Measurements from ENCODE around the gene LAMP1. TPM values are rescaled to one million over a fixed set of nuclear protein-coding genes. Genes with fewer than 3 reads are reported as not detected.

Gene LAMP1
- total RNA-seq, 6 experiments from 2014 or later = 154 to 233 (median 197) TPM

- ATAC-seq = no peak
- Histone ChIP-seq H3K4me1 (no peaks in the 10 kb centered on the region), H3K4me3 (no peak overlapping the region), H3K27me3 (no peaks in the 10 kb centered on the region), H3K27ac (no peak overlapping the region), H3K9me3 (no peaks in the 10 kb centered on the region), H3K36me3 (no peaks in the 10 kb centered on the region)
- 57% methylated on average over 2 of the region's 6 CpGs for WGBS (ENCODE audit: insufficient coverage, low coverage, low lambda C conversion rate, missing lambda C conversion rate)
- TF ChIP-seq POLR2A (IDR thresholded peaks at IDR 0.05) (no peak), CTCF (IDR thresholded peaks at IDR 0.05) (no peak)
- no peak for DNase-seq
- intact Hi-C loops (cut with DNase I) = loop anchor here in 1 of 2 donors (10.0 kb wide), 1 partner anchor 121 kb away; no protein-coding TSS in a partner anchor
Observed at GRCh38 chr13:113273321-113273720, 23.7 kb upstream of the LAMP1 start.

- TF ChIP-seq CTCF (IDR thresholded peaks at IDR 0.05) (no peak), POLR2A (IDR thresholded peaks at IDR 0.05) (no peak)
- no peak overlapping the region for H3K27ac ChIP-seq
Observed at GRCh38 chr13:113273851-113274590, 23.0 kb upstream of the LAMP1 start.

GRCh38 chr13:113274721-113275120 is 22.3 kb upstream of the LAMP1 start:
- Histone ChIP-seq H3K27ac (no peak overlapping the region), H3K4me3 (no peak overlapping the region), H3K36me3 (no peaks in the 10 kb centered on the region), H3K27me3 (no peaks in the 10 kb centered on the region), H3K4me1 (no peaks in the 10 kb centered on the region), H3K9me3 (no peaks in the 10 kb centered on the region)
- no peak for TF ChIP-seq CTCF (IDR thresholded peaks at IDR 0.05)
- no peak for TF ChIP-seq POLR2A (IDR thresholded peaks at IDR 0.05)
- DNase-seq (no peak), ATAC-seq (no peak)
- WGBS (ENCODE audit: insufficient coverage, low coverage, low lambda C conversion rate, missing lambda C conversion rate) = 62% methylated on average over 3 of the region's 3 CpGs
- intact Hi-C loops (cut with DNase I) = loop anchor here in 1 of 2 donors (10.0 kb wide), 1 partner anchor 120 kb away; no protein-coding TSS in a partner anchor

More at GRCh38 chr13:113273851-113274590, 23.0 kb upstream of the LAMP1 start:
- Histone ChIP-seq H3K4me1 (no peaks in the 10 kb centered on the region), H3K4me3 (no peak overlapping the region), H3K36me3 (no peaks in the 10 kb centered on the region), H3K9me3 (no peaks in the 10 kb centered on the region), H3K27me3 (no peaks in the 10 kb centered on the region)
- WGBS (ENCODE audit: insufficient coverage, low coverage, low lambda C conversion rate, missing lambda C conversion rate) = 85% methylated on average over 6 of the region's 15 CpGs
- intact Hi-C loops (cut with DNase I) = loop anchor here in 1 of 2 donors (10.0 kb wide), 1 partner anchor 121 kb away; no protein-coding TSS in a partner anchor
- ATAC-seq = peak in 3 of 4 donors; percentile 8 to 35 (median 32)
- no peak for DNase-seq

- TF ChIP-seq CTCF (IDR thresholded peaks at IDR 0.05) (peak; percentile 66 to 75 (median 73)), POLR2A (IDR thresholded peaks at IDR 0.05) (no peak)
Observed at GRCh38 chr13:113275387-113275786, 21.7 kb upstream of the LAMP1 start.

More at GRCh38 chr13:113275387-113275786, 21.7 kb upstream of the LAMP1 start:
- ATAC-seq (peak; percentile 90 to 97 (median 95)), DNase-seq (peak; percentile 59 to 69 (median 68))
- intact Hi-C loops (cut with DNase I) = loop anchor here in 1 of 2 donors (10.0 kb wide), 1 partner anchor 119 kb away; no protein-coding TSS in a partner anchor
- H3K27ac ChIP-seq = no peak overlapping the region
- H3K4me1 ChIP-seq = no peaks in the 10 kb centered on the region
- H3K36me3 ChIP-seq = no peaks in the 10 kb centered on the region
- no peak overlapping the region for H3K4me3 ChIP-seq
- 50% methylated on average over 1 of the region's 3 CpGs for WGBS (ENCODE audit: insufficient coverage, low coverage, low lambda C conversion rate, missing lambda C conversion rate)
- no peaks in the 10 kb centered on the region for H3K9me3 ChIP-seq
- no peaks in the 10 kb centered on the region for H3K27me3 ChIP-seq

Data from right lobe of liver (tissue), 6 donors.